Fibroblast of skin of scalp (primary cell): ENCODE results near the gene CLPTM1L.
"Not testable (repeated sequence)": the region's sequence is repeated elsewhere in the genome, so short reads cannot be mapped to it uniquely, and the experiment has no call there.

Experiments used
- DNase-seq: peaks from one replicate; pipeline ENCODE4 v3.0.0-alpha.2; 2013

The CLPTM1L gene

GRCh38 chr5:1338506-1339070, 6.3 kb downstream of the CLPTM1L start:
- no peak for DNase-seq

- DNase-seq, result no peak
Measured at GRCh38 chr5:1338196-1338490, 6.8 kb downstream of the CLPTM1L start.

DNA sequence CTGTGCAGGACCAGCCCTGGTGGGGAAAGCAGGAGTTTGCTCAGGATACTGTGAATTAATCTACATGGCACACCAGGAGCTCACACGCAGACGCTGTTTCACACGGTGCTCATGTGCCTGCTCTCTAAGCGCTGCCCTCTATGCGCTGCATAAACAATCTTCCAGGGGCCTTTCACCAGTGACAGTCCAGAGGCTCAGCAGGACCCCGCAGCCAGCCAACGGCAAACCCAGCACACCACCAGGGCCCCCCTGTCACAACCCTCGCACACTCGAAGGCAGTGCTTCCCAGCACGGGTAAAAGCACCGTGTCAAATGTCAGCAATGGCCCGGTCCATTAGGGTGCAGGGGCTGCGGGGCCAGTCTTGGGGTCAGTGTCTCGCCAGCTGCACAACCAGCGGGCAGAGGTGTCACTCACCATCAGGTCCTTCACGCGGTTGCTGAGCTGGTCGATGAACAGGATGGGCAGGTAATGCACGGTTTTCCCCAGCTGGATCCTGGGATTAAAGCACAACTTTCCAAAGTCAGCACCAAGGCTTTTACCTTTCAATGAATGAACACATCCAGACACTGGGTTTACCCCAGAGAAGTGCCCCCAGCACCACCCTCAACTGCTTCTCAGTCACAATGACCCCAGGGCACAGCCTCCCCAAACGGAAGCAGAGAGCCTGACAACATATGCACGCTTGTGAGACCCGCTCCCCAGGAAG, 7.3 kb downstream of the CLPTM1L start:
- no peak for DNase-seq

DNA sequence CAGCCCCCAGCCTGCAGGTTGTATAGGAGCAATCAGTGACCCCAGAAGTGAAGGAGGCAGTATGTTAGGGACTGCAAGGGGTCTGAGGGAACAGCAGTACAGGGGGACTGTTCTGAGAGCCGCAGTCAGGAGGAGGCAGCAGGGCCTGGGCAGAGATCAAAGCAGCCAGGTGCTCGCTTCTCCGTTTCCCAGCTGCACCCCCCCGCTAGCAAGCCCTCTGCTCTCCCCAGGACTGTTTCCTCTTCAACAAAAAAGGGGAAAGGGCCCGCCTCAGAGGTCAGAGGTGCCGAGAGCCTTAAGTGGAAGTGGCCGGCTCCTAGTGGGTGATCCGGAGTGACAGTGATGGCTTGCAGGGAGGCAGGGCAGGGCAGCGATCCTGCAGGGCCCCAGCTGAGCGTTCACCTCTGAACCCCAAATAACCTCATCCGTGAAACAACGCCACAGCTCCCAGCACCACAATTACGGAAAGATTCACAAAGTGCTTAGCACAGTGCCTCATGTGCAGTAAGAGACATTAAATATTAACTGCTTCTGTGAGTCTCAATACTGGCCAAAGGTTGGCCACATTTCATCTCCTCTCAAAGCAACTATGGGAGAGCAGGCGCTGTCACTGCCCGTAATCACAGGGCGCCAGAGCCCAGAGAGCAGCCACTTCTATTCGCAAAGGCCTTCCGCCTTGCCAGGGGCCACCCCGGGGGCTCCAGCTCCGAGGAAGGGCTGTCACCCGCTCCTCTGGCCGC, 8.0 kb downstream of the CLPTM1L start:
- no peak for DNase-seq

GRCh38 chr5:1336106-1336561, 8.8 kb downstream of the CLPTM1L start:
- DNase-seq, result no peak

DNA sequence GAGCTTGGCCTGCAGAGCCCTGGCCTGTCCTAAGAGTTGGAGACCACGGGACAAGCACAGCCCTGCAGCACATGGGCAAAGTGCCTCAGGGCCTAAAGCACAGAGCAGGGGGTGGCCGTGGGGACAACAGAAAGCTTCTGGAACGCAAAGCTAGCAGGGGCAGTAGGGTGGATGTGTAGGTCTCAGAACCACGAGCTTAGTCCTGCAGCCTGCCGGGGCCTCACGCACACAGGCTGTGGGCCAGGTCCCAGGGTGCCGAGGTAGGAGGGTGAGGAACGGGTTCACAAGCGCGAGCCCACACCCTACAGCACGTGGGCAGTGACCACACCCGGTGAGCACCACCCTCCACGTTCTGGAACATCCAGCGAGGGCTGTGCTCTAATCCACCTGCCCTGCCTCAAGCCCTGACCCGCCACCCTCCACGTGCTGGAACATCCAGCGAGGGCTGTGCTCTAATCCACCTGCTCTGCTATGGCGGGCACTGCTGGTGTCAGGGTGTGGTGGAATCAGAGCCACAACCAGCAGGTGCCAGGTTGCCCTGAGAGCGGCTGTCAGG, 9.3 kb downstream of the CLPTM1L start:
- DNase-seq, result no peak

GRCh38 chr5:1334831-1335539, 9.9 kb downstream of the CLPTM1L start:
- no peak for DNase-seq

DNA sequence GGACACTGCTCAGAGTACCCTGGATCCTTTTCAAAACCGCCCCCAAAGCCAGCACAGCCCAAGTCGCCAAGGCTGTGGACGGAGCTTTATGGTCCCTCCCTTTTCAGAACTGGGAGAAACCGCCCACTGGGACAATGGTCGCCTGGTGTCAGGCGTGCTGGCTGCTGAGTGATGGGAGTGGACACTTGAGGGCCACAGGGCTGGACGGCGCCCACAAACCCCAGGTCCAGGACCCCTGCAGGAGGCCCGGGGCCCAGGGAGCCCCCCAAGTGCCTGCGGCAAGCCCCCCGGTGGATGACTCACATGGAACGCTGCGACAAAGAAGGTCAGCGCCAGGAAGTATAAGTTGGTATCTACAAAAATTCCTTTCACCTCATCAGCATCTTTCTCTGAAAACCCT, 10.9 kb downstream of the CLPTM1L start:
- no peak for DNase-seq

GRCh38 chr5:1333286-1333685, 11.6 kb downstream of the CLPTM1L start:
- not testable (repeated sequence) for DNase-seq

DNA sequence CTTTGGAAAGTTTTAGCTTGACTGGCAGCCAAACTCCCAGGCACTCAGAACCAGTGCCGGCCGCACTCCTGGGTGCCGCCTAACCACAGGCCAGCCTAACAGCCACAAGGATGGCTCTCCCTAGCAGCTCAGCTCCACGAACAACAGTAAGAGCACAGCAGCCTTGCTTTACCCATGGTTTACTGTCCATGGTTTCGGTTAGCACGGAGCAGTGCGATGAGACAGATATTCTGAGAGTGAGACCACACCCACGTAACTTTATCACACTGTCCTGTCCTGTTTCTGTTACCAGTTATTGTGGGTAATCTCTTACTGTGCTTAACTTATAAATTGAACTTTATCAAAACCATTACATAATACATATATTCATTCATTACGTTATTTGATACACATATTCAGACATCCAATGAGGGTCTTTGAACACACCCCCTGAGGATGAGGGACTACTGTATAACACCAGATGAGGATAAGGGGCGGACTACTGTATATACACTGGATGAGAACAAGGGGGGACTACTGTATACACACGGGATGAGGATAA, 12.4 kb downstream of the CLPTM1L start:
- DNase-seq, result peak; percentile 17

- DNase-seq, result no peak
Measured at GRCh38 chr5:1331861-1332405, 13.0 kb downstream of the CLPTM1L start.

DNA sequence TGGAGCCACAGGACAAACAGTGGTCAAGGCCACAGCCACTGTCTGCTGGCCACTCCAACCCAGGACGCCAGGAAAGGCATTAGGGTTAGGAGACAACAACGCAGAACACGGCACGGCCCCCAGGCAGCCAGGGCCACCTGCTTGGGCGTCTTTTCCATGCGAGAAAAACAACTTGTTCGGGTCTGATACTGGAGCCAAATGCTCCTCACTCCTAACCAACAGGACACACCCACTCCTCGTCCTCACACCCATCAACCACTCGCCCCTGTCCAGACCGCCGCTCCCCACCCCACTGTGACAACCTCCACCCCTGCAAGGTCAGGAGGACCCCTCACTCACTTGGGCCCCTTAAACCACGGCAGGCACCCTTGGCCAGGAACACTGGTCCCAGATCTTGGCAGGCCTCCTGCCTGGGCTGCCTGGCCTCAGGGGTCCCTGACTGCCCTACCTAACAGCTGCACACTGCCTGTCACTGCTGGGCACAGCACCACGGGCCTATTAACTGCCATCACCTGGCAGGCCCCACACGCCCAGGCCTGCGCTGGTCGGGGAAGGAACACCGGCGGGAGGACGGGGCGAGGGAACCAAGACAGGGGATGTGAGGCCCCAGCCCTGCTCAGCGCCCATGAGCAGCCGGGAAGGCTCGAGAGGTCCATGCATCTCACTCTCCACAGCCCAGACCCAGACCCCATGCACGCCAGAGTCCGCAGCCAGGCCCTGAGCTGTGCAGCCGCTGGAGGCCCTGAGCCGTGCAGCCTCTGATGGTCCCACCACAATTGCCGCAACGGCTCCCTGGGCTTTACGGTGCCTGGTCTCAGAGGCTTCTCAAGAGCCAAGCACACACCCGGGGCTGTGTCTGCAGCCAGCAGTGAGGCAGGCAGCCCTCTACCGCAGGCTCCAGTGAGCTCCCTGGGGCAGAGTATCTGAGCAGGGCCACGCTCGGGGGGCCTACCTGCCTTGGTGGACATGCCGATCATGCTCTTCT, 13.8 kb downstream of the CLPTM1L start:
- DNase-seq, result no peak

DNA sequence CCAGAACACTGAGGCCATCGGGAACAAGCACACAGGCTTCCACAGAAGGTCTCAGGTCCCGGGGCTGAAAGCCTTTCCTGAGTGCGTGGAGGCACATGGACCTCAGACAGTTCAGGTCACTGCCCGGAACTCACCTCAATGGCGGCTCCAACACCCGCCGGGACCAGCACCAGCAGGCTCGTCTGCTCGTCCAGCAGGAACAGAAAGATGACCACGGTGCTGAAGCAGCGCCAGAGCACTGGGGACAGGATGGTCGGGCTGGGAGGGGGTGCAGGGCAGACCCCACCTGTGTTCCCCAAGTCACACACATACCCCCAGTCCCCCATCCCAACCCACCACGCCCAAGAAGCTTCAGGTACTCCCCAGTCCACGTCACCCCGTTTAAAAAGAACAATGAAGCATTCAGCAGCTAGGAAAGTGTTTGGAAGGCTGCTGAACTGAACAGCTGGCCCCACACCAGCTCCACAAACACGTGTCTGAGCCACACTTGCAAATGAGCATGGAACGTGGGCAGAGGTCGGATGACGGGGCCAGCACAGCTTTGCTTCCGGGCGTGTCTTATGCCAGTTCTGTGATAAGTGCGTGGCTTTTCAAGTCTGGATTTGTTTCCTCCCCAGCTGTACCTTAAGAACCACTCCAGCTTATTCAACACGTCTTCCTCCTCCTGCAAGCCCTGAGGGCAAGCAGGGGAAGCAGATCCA, 14.6 kb downstream of the CLPTM1L start:
- DNase-seq, result no peak

- DNase-seq, result no peak
Measured at GRCh38 chr5:1329111-1329579, 15.8 kb downstream of the CLPTM1L start.

DNA sequence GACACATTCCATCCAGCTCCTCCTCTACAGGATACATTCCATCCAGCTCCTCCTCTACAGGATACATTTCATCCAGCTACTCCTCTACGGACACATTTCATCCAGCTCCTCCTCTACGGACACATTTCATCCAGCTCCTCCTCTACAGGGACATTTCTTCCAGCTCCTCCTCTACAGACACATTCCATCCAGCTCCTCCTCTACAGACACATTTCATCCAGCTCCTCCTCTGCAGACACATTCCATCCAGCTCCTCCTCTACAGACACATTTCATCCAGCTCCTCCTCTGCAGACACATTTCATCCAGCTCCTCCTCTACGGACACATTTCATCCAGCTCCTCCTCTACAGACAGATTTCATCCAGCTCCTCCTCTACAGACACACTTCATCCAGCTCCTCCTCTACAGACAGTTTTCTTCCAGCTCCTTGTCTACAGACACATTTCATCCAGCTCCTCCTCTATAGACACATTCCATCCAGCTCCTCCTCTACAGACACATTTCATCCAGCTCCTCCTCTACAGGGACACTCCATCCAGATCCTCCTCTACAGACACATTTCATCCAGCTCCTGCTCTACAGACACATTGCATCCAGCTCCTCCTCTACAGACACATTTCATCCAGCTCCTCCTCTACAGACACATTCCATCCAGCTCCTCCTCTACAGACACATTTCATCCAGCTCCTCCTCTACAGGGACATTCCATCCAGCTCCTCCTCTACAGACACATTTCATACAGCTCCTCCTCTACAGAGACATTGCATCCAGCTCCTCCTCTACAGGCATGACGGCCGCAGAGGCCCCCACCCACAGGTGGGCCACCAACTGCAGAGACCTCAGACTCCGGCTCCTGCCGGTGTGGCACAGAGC, 16.4 kb downstream of the CLPTM1L start:
- DNase-seq, result peak; percentile 63

GRCh38 chr5:1326901-1327756, 17.8 kb downstream of the CLPTM1L start:
- peak; percentile 79 for DNase-seq

DNA sequence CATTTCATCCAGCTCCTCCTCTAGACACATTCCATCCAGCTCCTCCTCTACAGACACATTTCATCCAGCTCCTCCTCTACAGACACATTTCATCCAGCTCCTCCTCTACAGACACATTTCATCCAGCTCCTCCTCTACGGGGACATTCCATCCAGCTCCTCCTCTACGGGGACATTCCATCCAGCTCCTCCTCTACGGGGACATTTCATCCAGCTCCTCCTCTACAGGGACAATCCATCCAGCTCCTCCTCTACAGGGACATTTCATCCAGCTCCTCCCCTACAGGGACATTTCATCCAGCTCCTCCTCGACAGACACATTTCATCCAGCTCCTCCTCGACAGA, 18.4 kb downstream of the CLPTM1L start:
- not testable (repeated sequence) for DNase-seq

- DNase-seq, result peak; percentile 66
Measured at GRCh38 chr5:1325870-1326531, 18.9 kb downstream of the CLPTM1L start.
